Measurements from ENCODE around the gene ANTXR1. TPM values are rescaled to one million over a fixed set of nuclear protein-coding genes. Genes with fewer than 3 reads are reported as not detected.

Gene ANTXR1
- total RNA-seq (10 to 100 TPM; 13.1 to 75.2 (median 23.3) TPM), polyA plus RNA-seq (10 to 100 TPM in 1 of 2 donors, 1 to 10 TPM in 1; 5.8 to 26.3 TPM)
- long read RNA-seq, donor 1, partial matches to known transcripts: 0 of 3 reads
- long read RNA-seq, donor 1, other reads (novel, unspliced or antisense): 3 of 3 reads
- long read RNA-seq, donor 2, partial matches to known transcripts: 2 of 7 reads
- long read RNA-seq, donor 2, other reads (novel, unspliced or antisense): 4 of 7 reads
- long read RNA-seq, donor 3, partial matches to known transcripts: 0 of 3 reads
- long read RNA-seq, donor 3, other reads (novel, unspliced or antisense): 3 of 3 reads

- Histone ChIP-seq H3K36me3 (no peaks in the 10 kb centered on the region), H3K9me3 (no peaks in the 10 kb centered on the region), H3K27me3 (peaks cover 0 to 41% (median 14%) of the 10 kb centered on the region in 9 donors), H3K27ac (peak within 1 kb of the TSS; percentile 15 to 89 (median 70)), H3K4me1 (peaks cover 0 to 22% (median 10%) of the 10 kb centered on the region in 12 donors), H3K4me3 (peak within 1 kb of the TSS; percentile 65 to 83 (median 72))
- intact Hi-C loops (cut with DNase I): loop anchor here in 7 of 10 donors (1.0 to 10.0 kb wide), 5 partner anchors 71 to 294 kb away; no protein-coding TSS in a partner anchor
- TF ChIP-seq, protein P1, sequence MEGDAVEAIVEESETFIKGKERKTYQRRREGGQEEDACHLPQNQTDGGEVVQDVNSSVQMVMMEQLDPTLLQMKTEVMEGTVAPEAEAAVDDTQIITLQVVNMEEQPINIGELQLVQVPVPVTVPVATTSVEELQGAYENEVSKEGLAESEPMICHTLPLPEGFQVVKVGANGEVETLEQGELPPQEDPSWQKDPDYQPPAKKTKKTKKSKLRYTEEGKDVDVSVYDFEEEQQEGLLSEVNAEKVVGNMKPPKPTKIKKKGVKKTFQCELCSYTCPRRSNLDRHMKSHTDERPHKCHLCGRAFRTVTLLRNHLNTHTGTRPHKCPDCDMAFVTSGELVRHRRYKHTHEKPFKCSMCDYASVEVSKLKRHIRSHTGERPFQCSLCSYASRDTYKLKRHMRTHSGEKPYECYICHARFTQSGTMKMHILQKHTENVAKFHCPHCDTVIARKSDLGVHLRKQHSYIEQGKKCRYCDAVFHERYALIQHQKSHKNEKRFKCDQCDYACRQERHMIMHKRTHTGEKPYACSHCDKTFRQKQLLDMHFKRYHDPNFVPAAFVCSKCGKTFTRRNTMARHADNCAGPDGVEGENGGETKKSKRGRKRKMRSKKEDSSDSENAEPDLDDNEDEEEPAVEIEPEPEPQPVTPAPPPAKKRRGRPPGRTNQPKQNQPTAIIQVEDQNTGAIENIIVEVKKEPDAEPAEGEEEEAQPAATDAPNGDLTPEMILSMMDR (IDR thresholded peaks at IDR 0.05): peak in 4 of 12 donors; percentile 7 to 28 (median 12)
- TF ChIP-seq POLR2A (IDR thresholded peaks at IDR 0.05): no peak
- 0 to 1% (median 1%) methylated on average over 52 to 63 of the region's 63 CpGs for WGBS, 4 donors
- DNase-seq (peak; percentile 40 to 69 (median 54)), ATAC-seq (peak; percentile 67 to 77 (median 73))
Measured at GRCh38 chr2:69013142-69013839, at the start of gene ANTXR1. Gene ANTXR1 (plus strand): TSS chr2:69013179. CDS start chr2:69013500, 321 bp downstream.

GRCh38 chr2:68964282-68964681 is 48.7 kb upstream of the ANTXR1 start:
- Histone ChIP-seq H3K4me3 (no peak overlapping the region), H3K9me3 (no peaks in the 10 kb centered on the region), H3K27ac (no peak overlapping the region), H3K27me3 (peaks cover 0 to 3% (median 0%) of the 10 kb centered on the region in 9 donors), H3K36me3 (no peaks in the 10 kb centered on the region), H3K4me1 (no peaks in the 10 kb centered on the region)
- no peak for ATAC-seq
- DNase-seq: no peak
- TF ChIP-seq POLR2A (IDR thresholded peaks at IDR 0.05): no peak
- TF ChIP-seq, protein P1 (IDR thresholded peaks at IDR 0.05): no peak
- intact Hi-C loops (cut with DNase I): no loop called here

DNA sequence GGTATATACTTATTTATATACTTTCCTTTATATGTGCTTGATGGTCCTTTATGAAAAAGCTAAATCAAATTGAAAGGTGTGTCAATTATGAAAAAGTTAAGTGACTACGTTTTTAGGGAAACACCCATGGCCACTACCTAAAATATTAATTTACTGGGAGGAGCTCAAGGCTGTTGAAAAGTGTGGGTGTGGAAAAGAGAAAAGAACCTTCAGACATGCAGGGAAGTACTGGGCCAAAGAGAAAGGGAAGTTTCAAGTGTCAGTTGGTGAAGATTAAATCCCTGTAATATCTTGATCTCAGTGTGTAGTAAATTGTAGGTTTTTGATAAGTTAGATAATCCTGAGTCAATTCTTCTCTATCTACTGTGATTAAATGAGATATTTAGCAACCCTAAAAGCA is 44.8 kb upstream of the ANTXR1 start:
- TF ChIP-seq, protein P1 (IDR thresholded peaks at IDR 0.05): no peak
- TF ChIP-seq POLR2A (IDR thresholded peaks at IDR 0.05): no peak
- H3K36me3 ChIP-seq: no peaks in the 10 kb centered on the region
- DNase-seq: no peak
- no peaks in the 10 kb centered on the region for H3K27me3 ChIP-seq
- ATAC-seq: no peak
- no peak overlapping the region for H3K27ac ChIP-seq
- H3K9me3 ChIP-seq: no peaks in the 10 kb centered on the region
- 67 to 83% (median 76%) methylated on average over 1 of the region's 1 CpG for WGBS, 4 donors
- no peak overlapping the region for H3K4me3 ChIP-seq
- H3K4me1 ChIP-seq: no peaks in the 10 kb centered on the region
- intact Hi-C loops (cut with DNase I): no loop called here
